ENCODE results near the gene RABGAP1.

- no peak for TF ChIP-seq ZNF660 (tag by site-specific recombination; IDR thresholded peaks at IDR 0.05)
- no peak for TF ChIP-seq CTCF (tag by site-specific recombination; IDR thresholded peaks at IDR 0.05)
- TF ChIP-seq ZNF561 (tag by site-specific recombination; IDR thresholded peaks at IDR 0.05; ENCODE audit: borderline replicate concordance): no peak
- no peak for TF ChIP-seq ZEB2 (tag by site-specific recombination; IDR thresholded peaks at IDR 0.05)
- no peak for TF ChIP-seq ZNF10 (tag by site-specific recombination; IDR thresholded peaks at IDR 0.05)
- TF ChIP-seq ZXDB (tag by site-specific recombination; IDR thresholded peaks at IDR 0.05): no peak
These were observed 4.4 kb downstream of the RABGAP1 start for GRCh38 chr9:122944960-122945888.

All from HEK293 (cell line).